Subcutaneous abdominal adipose tissue (tissue), 5 donors: ENCODE results near the gene CELF5.

ENCODE experiments used
- H3K27ac ChIP-seq: one replicate; pipeline ENCODE4 v1.7.0; 2013; ENCODE audit warnings: low read depth, mild to moderate bottlenecking, inconsistent platforms, low read length, moderate library complexity
- H3K27me3 ChIP-seq, 5 donors: one replicate each; pipeline ENCODE4 v1.7.0; 2013; ENCODE audit warnings: low read length in 5 of 5, inconsistent platforms in 1 of 5; ENCODE audit not compliant: control insufficient read depth in 5 of 5, insufficient read depth in 4 of 5
- H3K36me3 ChIP-seq, 5 donors: one replicate each; pipeline ENCODE4 v1.7.0; 2013; ENCODE audit warnings: low read length in 5 of 5; ENCODE audit not compliant: control insufficient read depth in 5 of 5, insufficient read depth in 5 of 5
- H3K4me1 ChIP-seq, 5 donors: one replicate each; pipeline ENCODE4 v1.7.0; 2013; ENCODE audit warnings: low read length in 5 of 5, mild to moderate bottlenecking in 3 of 5, moderate library complexity in 1 of 5; ENCODE audit not compliant: control insufficient read depth in 5 of 5, insufficient read depth in 5 of 5
- H3K4me3 ChIP-seq, 5 donors: one replicate each; pipeline ENCODE4 v1.7.0; 2013; ENCODE audit warnings: low read length in 5 of 5, low read depth in 1 of 5
- H3K9ac ChIP-seq, 5 donors: one replicate each; pipeline ENCODE4 v1.7.0; 2013; ENCODE audit warnings: low read length in 5 of 5, mild to moderate bottlenecking in 4 of 5, moderate library complexity in 3 of 5
- H3K9me3 ChIP-seq, 5 donors: one replicate each; pipeline ENCODE4 v1.7.0; 2013; ENCODE audit warnings: low read length in 5 of 5; ENCODE audit not compliant: control insufficient read depth in 5 of 5
- donor health status: healthy.
- donor health status: healthy.
- donor health status: healthy.
- donor health status: healthy.
- donor health status: healthy.

The CELF5 gene

GRCh38 chr19:3239367-3239766 lies 14.9 kb downstream of the CELF5 start:
- Histone ChIP-seq H3K9me3 (no peaks in the 10 kb centered on the region), H3K4me3 (no peak overlapping the region), H3K4me1 (no peaks in the 10 kb centered on the region), H3K9ac (no peak overlapping the region), H3K36me3 (no peaks in the 10 kb centered on the region), H3K27me3 (peaks cover 0 to 15% (median 1%) of the 10 kb centered on the region in 5 donors), H3K27ac (no peak overlapping the region)

- Histone ChIP-seq H3K9me3 (no peaks in the 10 kb centered on the region), H3K4me1 (no peaks in the 10 kb centered on the region), H3K27me3 (peaks cover 0 to 14% (median 9%) of the 10 kb centered on the region in 5 donors), H3K36me3 (no peaks in the 10 kb centered on the region), H3K4me3 (no peak overlapping the region), H3K27ac (no peak overlapping the region), H3K9ac (no peak overlapping the region)
Measured at GRCh38 chr19:3243819-3244700, 19.6 kb downstream of the CELF5 start.

DNA sequence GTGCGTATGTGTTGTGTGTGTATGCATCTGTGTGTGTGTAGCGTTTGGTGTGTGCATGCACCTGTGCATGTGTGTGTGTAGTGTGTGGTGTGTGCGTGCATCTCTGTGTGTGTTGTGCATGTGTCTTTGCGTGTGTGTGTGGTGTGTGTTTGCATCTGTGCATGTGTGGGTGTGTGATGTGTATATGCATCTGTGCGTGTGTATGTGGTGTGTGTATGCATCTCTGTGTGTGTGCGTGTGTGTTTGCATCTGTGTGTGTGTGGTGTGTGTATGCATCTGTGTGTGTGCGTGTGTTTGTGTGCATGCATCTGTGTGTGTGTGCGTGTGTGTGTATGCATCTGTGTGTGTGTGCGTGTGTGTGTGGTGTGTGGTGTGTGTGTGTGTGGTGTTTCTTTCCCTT lies 20.6 kb downstream of the CELF5 start:
- no peaks in the 10 kb centered on the region for H3K4me1 ChIP-seq
- H3K27me3 ChIP-seq = peaks cover 0 to 14% (median 13%) of the 10 kb centered on the region in 5 donors
- no peak overlapping the region for H3K4me3 ChIP-seq
- H3K27ac ChIP-seq = no peak overlapping the region
- no peaks in the 10 kb centered on the region for H3K36me3 ChIP-seq
- H3K9me3 ChIP-seq = no peaks in the 10 kb centered on the region
- H3K9ac ChIP-seq = no peak overlapping the region

DNA sequence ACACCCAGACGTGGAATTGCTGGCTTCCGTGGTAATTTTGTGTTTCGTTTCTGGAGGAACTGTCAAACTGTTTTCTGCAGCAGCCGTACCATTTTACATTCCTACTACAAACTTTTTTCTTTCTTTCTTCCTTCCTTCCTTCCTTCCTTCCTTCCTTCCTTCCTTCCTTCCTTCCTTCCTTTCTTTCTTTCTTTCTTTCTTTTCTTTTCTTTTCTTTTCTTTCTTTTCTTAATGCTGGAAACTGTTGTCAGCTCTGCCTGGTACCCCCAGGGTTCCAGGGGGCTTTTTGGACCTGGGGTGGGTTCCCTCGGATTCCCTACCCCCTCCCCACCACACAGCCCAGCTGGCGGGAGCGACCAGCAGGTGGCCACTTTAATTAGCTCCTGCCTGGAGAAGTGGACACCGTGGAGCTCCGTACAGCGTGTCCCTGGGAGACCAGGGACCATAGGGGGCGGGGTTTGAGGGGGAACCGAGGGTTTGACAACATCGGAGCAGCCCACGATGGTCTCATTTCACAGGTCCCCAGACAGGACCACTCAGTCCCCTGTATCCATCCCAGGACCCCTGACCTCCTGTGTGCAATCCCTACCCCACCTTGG lies 24.4 kb downstream of the CELF5 start:
- H3K9ac ChIP-seq = no peak overlapping the region
- H3K36me3 ChIP-seq = no peaks in the 10 kb centered on the region
- peaks cover 0 to 21% (median 15%) of the 10 kb centered on the region in 5 donors for H3K27me3 ChIP-seq
- no peaks in the 10 kb centered on the region for H3K4me1 ChIP-seq
- H3K9me3 ChIP-seq = peaks cover 3 to 13% (median 10%) of the 10 kb centered on the region in 5 donors
- no peak overlapping the region for H3K4me3 ChIP-seq
- H3K27ac ChIP-seq = no peak overlapping the region

DNA sequence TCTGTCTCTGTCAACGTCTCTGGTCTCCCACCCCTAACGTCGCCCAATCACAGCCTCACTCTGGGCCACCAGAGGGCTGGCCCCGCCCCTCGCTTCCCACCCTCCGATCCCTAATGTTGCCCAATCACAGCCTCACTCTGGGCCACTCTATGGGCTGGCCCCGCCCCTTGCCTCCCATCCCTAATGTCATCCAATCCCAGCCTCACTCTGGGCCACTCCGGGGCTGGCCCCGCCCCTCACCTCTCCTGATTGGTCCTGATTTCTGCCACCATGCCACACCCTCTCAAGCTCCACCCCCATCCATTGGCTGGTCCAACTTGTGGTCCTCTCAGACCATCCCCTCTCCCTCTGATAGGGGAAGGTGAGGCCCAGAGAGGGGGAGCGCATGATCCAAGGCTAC lies 24.9 kb downstream of the CELF5 start:
- peaks cover 0 to 20% (median 15%) of the 10 kb centered on the region in 5 donors for H3K27me3 ChIP-seq
- H3K36me3 ChIP-seq = no peaks in the 10 kb centered on the region
- H3K4me1 ChIP-seq = no peaks in the 10 kb centered on the region
- H3K9ac ChIP-seq = no peak overlapping the region
- no peak overlapping the region for H3K27ac ChIP-seq
- H3K9me3 ChIP-seq = peaks cover 3 to 18% (median 14%) of the 10 kb centered on the region in 5 donors
- no peak overlapping the region for H3K4me3 ChIP-seq

- no peaks in the 10 kb centered on the region for H3K36me3 ChIP-seq
- H3K9ac ChIP-seq = no peak overlapping the region
- peaks cover 0 to 17% (median 11%) of the 10 kb centered on the region in 5 donors for H3K27me3 ChIP-seq
- no peak overlapping the region for H3K4me3 ChIP-seq
- H3K4me1 ChIP-seq = no peaks in the 10 kb centered on the region
- H3K9me3 ChIP-seq = peaks cover 3 to 18% (median 16%) of the 10 kb centered on the region in 5 donors
- no peak overlapping the region for H3K27ac ChIP-seq
Measured at GRCh38 chr19:3250675-3251074, 26.2 kb downstream of the CELF5 start.

- H3K9me3 ChIP-seq = peaks cover 3 to 18% (median 16%) of the 10 kb centered on the region in 5 donors
- H3K4me1 ChIP-seq = no peaks in the 10 kb centered on the region
- no peak overlapping the region for H3K27ac ChIP-seq
- peaks cover 0 to 17% (median 11%) of the 10 kb centered on the region in 5 donors for H3K27me3 ChIP-seq
- no peaks in the 10 kb centered on the region for H3K36me3 ChIP-seq
- H3K4me3 ChIP-seq = no peak overlapping the region
- H3K9ac ChIP-seq = no peak overlapping the region
Measured at GRCh38 chr19:3251229-3251628, 26.8 kb downstream of the CELF5 start.

DNA sequence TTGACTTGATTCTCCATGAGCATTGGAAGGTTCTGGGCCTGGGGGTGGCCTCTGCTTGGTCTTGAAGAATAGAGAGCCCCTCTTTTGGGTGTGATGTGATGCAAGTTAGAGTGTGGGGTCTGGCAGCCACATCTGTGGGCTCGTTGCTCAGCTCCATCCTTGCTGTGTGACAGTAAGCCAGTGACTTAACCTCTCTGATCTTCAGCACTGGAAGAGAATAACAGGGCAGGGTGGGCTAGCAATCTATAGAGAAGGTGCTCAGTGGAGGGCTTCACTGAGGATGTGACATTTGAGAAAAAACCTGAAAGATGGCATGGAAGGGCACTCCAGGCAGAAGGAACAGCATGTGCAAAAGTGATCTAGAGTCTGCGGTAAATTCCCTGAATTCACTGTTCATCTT lies 28.2 kb downstream of the CELF5 start:
- Histone ChIP-seq H3K9ac (no peak overlapping the region), H3K4me3 (no peak overlapping the region), H3K9me3 (peaks cover 3 to 18% (median 16%) of the 10 kb centered on the region in 5 donors), H3K36me3 (no peaks in the 10 kb centered on the region), H3K4me1 (no peaks in the 10 kb centered on the region), H3K27me3 (peaks cover 0 to 17% (median 11%) of the 10 kb centered on the region in 5 donors), H3K27ac (no peak overlapping the region)

DNA sequence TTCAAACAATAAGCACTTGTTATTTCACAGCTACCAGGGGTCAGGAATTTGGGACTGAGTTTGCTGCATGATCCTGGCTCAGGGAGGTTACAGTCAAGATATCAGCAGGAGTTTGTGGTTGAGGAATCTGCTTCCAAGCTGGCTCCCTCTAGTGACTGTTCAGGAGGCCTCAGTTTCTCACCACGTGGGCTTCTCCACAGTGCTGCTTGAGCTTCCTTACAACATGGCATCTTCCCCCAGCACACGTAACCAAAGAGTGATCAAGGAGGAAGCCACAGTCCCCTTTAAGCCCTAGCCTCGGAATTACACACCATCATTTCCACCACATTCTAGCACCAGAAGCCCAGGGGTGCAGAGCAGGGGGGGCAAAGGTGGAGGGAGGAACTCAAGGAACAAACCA lies 28.8 kb downstream of the CELF5 start:
- Histone ChIP-seq H3K36me3 (no peaks in the 10 kb centered on the region), H3K4me1 (no peaks in the 10 kb centered on the region), H3K4me3 (peak overlapping the region in 1 of 5 donors; percentile 33), H3K9ac (no peak overlapping the region), H3K27ac (no peak overlapping the region), H3K9me3 (peaks cover 3 to 18% (median 16%) of the 10 kb centered on the region in 5 donors), H3K27me3 (peaks cover 0 to 17% (median 11%) of the 10 kb centered on the region in 5 donors)

GRCh38 chr19:3254520-3254919 lies 30.1 kb downstream of the CELF5 start:
- Histone ChIP-seq H3K27ac (no peak overlapping the region), H3K36me3 (no peaks in the 10 kb centered on the region), H3K4me3 (no peak overlapping the region), H3K9ac (no peak overlapping the region), H3K9me3 (peaks cover 3 to 18% (median 16%) of the 10 kb centered on the region in 5 donors), H3K27me3 (peaks cover 0 to 18% (median 11%) of the 10 kb centered on the region in 5 donors), H3K4me1 (no peaks in the 10 kb centered on the region)
